SK-N-SH (cell line): ENCODE measurements around the gene PHKG2. TPM values are rescaled to one million over a fixed set of nuclear protein-coding genes. Genes with fewer than 3 reads are reported as not detected.

Experiments used
- CTCF ChIA-PET: fragments of 300-600, 350-600 bp; formaldehyde crosslinking; extraction: SDS; loops from one replicate; lab custom pipeline; 2021; lab: Yijun Ruan, JAX
- POLR2A ChIA-PET: fragments of 350-600 bp; sonication (Branson Sonifier 250); formaldehyde crosslinking; extraction: SDS; loops from one replicate; lab custom pipeline; 2020; ENCODE audit warnings: antibody characterized with exemption, inconsistent platforms; lab: Yijun Ruan, JAX
- DNase-seq: peaks from one replicate; pipeline ENCODE4 v3.0.0; 2012
- H2AFZ ChIP-seq: fragments of 200-600 bp; sonication (generic); 2 replicates; pipeline ENCODE4 v1.8.1; 2016; ENCODE audit warnings: antibody characterized with exemption, mild to moderate bottlenecking, low read depth
- H3F3A ChIP-seq: fragments of 200-600 bp; sonication (generic); replicated peaks from 2 replicates; pipeline ENCODE3; 2016; ENCODE audit warnings: antibody characterized with exemption, mild to moderate bottlenecking; ENCODE audit not compliant: insufficient read depth
- H3K27ac ChIP-seq, 2 experiments: fragments of 200-500 bp in 1 of 2; fragments of 200-600 bp in 1 of 2; sonication (Bioruptor generic) in 1 of 2; sonication (generic), shearing (Covaris generic) in 1 of 2; 2 replicates each; pipeline versions ENCODE4 v1.5.1 to v1.6.1; 2014 to 2016; ENCODE audit warnings: low read depth in 2 of 2, inconsistent platforms in 1 of 2, low read length in 1 of 2, mild to moderate bottlenecking in 1 of 2, mixed read lengths in 1 of 2
- H3K27me3 ChIP-seq: fragments of 200-600 bp; sonication (generic), shearing (Covaris generic); 2 replicates; pipeline ENCODE4 v1.6.1; 2016; ENCODE audit warnings: mixed run types; ENCODE audit not compliant: insufficient read depth
- H3K36me3 ChIP-seq, 2 experiments: fragments of 200-500 bp in 1 of 2; fragments of 200-600 bp in 1 of 2; sonication (Bioruptor generic) in 1 of 2; sonication (generic) in 1 of 2; replicated peaks in 1 of 2; 2 replicates each; pipeline versions ENCODE3 to v1.5.1; 2014 to 2016; ENCODE audit warnings: low read length in 1 of 2, mild to moderate bottlenecking in 1 of 2; ENCODE audit not compliant: insufficient read depth in 2 of 2, control insufficient read depth in 1 of 2
- H3K4me1 ChIP-seq, 2 experiments: fragments of 200-500 bp in 1 of 2; fragments of 200-600 bp in 1 of 2; sonication (Bioruptor generic) in 1 of 2; sonication (generic), shearing (Covaris generic) in 1 of 2; 2 replicates each; pipeline versions ENCODE4 v1.5.1 to v1.6.1; 2014 to 2016; ENCODE audit warnings: low read depth in 1 of 2, low read length in 1 of 2, mixed run types in 1 of 2; ENCODE audit not compliant: insufficient read depth in 2 of 2, control insufficient read depth in 1 of 2
- H3K4me2 ChIP-seq: fragments of 200-600 bp; sonication (generic), shearing (Covaris generic); 2 replicates; pipeline ENCODE4 v1.6.1; 2017; ENCODE audit warnings: mixed run types
- H3K4me3 ChIP-seq, 2 experiments: fragments of 200-500 bp in 1 of 2; fragments of 200-600 bp in 1 of 2; sonication (Bioruptor generic) in 1 of 2; sonication (generic), shearing (Covaris generic) in 1 of 2; 2 replicates each; pipeline versions ENCODE4 v1.5.1 to v1.8.1; 2014 to 2016; ENCODE audit warnings: low read depth in 2 of 2, inconsistent platforms in 1 of 2, low read length in 1 of 2, mild to moderate bottlenecking in 1 of 2, mixed read lengths in 1 of 2, moderate library complexity in 1 of 2
- H3K79me2 ChIP-seq: fragments of 200-600 bp; sonication (generic); 2 replicates; pipeline ENCODE4 v1.8.1; 2017; ENCODE audit warnings: mild to moderate bottlenecking; ENCODE audit not compliant: insufficient read depth
- H3K9ac ChIP-seq: fragments of 200-600 bp; sonication (generic); 2 replicates; pipeline ENCODE4 v1.6.1; 2017; ENCODE audit warnings: mixed run types
- H3K9me2 ChIP-seq: fragments of 200-600 bp; sonication (generic); 2 replicates; pipeline ENCODE4 v1.6.1; 2017; ENCODE audit warnings: mixed run types
- H3K9me3 ChIP-seq: fragments of 200-600 bp; sonication (generic); 2 replicates; pipeline ENCODE4 v1.6.1; 2017; ENCODE audit warnings: mixed run types, mild to moderate bottlenecking, moderate library complexity
- H4K20me1 ChIP-seq: fragments of 200-600 bp; sonication (generic); 2 replicates; pipeline ENCODE4 v1.6.1; 2017; ENCODE audit warnings: mild to moderate bottlenecking, mixed run types; ENCODE audit not compliant: insufficient read depth
- ELF1 ChIP-seq: IDR thresholded peaks from 2 replicates; pipeline ENCODE4 v1.4.0; 2012
- EP300 ChIP-seq, 2 experiments: IDR thresholded peaks; 2 replicates each; pipeline versions ENCODE4 v1.4.0 to v1.6.1; 2012; ENCODE audit warnings: borderline replicate concordance in 1 of 2, low read depth in 1 of 2, low read length in 1 of 2
- FOXJ3 ChIP-seq: sonication (generic); formaldehyde crosslinking; IDR thresholded peaks from 2 replicates; pipeline ENCODE4 v1.5.1; 2020; ENCODE audit warnings: mild to moderate bottlenecking, missing genetic modification reagents
- FOXM1 ChIP-seq: IDR thresholded peaks from 2 replicates; pipeline ENCODE4 v1.4.0; 2012; ENCODE audit warnings: low read depth, mild to moderate bottlenecking
- GATA2 ChIP-seq: sonication (generic); formaldehyde crosslinking; IDR thresholded peaks from 2 replicates; pipeline ENCODE4 v1.5.0; 2020; ENCODE audit warnings: mild to moderate bottlenecking, missing genetic modification reagents
- TEAD4 ChIP-seq: IDR thresholded peaks from 2 replicates; pipeline ENCODE4 v1.4.0; 2012; ENCODE audit warnings: mild to moderate bottlenecking, borderline replicate concordance; ENCODE audit not compliant: insufficient read depth
- YY1 ChIP-seq: IDR thresholded peaks from 2 replicates; pipeline ENCODE4 v1.4.0; 2012; ENCODE audit warnings: low read depth, mild to moderate bottlenecking
- WGBS: methylation state at CpG from one replicate; pipeline ENCODE4 v1.1.6; 2017; ENCODE audit warnings: low lambda C conversion rate; 5-methylcytosine and 5-hydroxymethylcytosine counted together
- polyA plus RNA-seq, 3 experiments: library from polyadenylated mRNA; depleted of rRNA; stranded (reverse); fragments of >200 nt; gene quantifications; 2 replicates each; pipeline ENCODE4 v1.2.3, GENCODE V29; 2012
- TF ChIP-seq, protein P1 (sequence below): fragments of 200-600 bp; sonication (generic); IDR thresholded peaks from 2 replicates; pipeline ENCODE4 v1.6.1; 2017; ENCODE audit warnings: antibody characterized with exemption, mild to moderate bottlenecking, moderate library complexity
- TF ChIP-seq, protein P2 (sequence below): IDR thresholded peaks from 2 replicates; pipeline ENCODE4 v1.6.1; 2012; ENCODE audit warnings: mild to moderate bottlenecking, low read depth, low read length, moderate library complexity
- TF ChIP-seq, protein P3 (sequence below): fragments of 150-350 bp; IDR thresholded peaks from 2 replicates; pipeline ENCODE4 v1.6.1; 2016; ENCODE audit warnings: mild to moderate bottlenecking, low read depth, low read length
- TF ChIP-seq, protein P4 (sequence below): IDR thresholded peaks from 2 replicates; pipeline ENCODE4 v1.4.0; 2012; ENCODE audit warnings: low read depth, borderline replicate concordance
- TF ChIP-seq, protein P5 (sequence below): IDR thresholded peaks from 2 replicates; pipeline ENCODE4; 2012
- TF ChIP-seq, protein P6 (sequence below): IDR thresholded peaks from 2 replicates; pipeline ENCODE4 v1.4.0; 2012; ENCODE audit warnings: low read depth

PHKG2 gene
- polyA plus RNA-seq, 1 of the 3 experiments (the other 2 are of a cell fraction), result 45.8 TPM

DNA sequence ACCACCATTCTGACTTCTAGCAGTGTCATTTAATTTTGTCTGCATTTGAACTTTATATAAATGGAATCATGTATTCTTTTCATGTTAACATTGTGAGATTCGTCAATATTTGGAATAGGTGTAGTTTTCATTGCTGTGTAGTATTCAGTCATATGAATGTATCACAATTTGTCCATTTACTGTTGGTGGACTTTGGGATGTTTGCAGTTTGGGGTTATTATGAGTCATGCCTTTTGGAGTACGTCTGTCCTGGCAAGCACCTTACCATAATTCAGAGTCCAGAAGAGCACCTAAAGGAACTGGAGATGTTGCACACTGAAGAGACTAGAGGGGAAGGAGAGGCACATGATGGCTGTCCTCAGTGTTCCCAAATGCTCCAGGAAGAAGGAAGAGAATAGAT lies 3.1 kb upstream of the PHKG2 start:
- DNase-seq, result no peak
- WGBS, result 70% methylated on average over 2 of the region's 2 CpGs
- CTCF ChIA-PET, result no interaction called here
- Histone ChIP-seq H3K27ac (no peak overlapping the region), H3F3A (peaks cover 34% of the 10 kb centered on the region), H3K9me2 (no peaks in the 10 kb centered on the region), H3K27me3 (no peaks in the 10 kb centered on the region), H3K9ac (no peak overlapping the region), H4K20me1 (0 out of 2 replicates have a peak, but pooled peaks cover 7% of the 10 kb centered on the region), H3K79me2 (peaks cover 13% of the 10 kb centered on the region), H3K9me3 (no peaks in the 10 kb centered on the region), H3K4me3 (no peak overlapping the region), H3K36me3 (peaks cover 9 to 22% of the 10 kb centered on the region in 2 experiments), H2AFZ (no peak overlapping the region), H3K4me2 (no peak overlapping the region), H3K4me1 (peaks cover 15 to 27% of the 10 kb centered on the region in 2 experiments; a peak in 3 of 4 replicates)
- POLR2A ChIA-PET, result no interaction called here
- TF ChIP-seq, protein P1, sequence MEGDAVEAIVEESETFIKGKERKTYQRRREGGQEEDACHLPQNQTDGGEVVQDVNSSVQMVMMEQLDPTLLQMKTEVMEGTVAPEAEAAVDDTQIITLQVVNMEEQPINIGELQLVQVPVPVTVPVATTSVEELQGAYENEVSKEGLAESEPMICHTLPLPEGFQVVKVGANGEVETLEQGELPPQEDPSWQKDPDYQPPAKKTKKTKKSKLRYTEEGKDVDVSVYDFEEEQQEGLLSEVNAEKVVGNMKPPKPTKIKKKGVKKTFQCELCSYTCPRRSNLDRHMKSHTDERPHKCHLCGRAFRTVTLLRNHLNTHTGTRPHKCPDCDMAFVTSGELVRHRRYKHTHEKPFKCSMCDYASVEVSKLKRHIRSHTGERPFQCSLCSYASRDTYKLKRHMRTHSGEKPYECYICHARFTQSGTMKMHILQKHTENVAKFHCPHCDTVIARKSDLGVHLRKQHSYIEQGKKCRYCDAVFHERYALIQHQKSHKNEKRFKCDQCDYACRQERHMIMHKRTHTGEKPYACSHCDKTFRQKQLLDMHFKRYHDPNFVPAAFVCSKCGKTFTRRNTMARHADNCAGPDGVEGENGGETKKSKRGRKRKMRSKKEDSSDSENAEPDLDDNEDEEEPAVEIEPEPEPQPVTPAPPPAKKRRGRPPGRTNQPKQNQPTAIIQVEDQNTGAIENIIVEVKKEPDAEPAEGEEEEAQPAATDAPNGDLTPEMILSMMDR, result no peak
- TF ChIP-seq, protein P2, sequence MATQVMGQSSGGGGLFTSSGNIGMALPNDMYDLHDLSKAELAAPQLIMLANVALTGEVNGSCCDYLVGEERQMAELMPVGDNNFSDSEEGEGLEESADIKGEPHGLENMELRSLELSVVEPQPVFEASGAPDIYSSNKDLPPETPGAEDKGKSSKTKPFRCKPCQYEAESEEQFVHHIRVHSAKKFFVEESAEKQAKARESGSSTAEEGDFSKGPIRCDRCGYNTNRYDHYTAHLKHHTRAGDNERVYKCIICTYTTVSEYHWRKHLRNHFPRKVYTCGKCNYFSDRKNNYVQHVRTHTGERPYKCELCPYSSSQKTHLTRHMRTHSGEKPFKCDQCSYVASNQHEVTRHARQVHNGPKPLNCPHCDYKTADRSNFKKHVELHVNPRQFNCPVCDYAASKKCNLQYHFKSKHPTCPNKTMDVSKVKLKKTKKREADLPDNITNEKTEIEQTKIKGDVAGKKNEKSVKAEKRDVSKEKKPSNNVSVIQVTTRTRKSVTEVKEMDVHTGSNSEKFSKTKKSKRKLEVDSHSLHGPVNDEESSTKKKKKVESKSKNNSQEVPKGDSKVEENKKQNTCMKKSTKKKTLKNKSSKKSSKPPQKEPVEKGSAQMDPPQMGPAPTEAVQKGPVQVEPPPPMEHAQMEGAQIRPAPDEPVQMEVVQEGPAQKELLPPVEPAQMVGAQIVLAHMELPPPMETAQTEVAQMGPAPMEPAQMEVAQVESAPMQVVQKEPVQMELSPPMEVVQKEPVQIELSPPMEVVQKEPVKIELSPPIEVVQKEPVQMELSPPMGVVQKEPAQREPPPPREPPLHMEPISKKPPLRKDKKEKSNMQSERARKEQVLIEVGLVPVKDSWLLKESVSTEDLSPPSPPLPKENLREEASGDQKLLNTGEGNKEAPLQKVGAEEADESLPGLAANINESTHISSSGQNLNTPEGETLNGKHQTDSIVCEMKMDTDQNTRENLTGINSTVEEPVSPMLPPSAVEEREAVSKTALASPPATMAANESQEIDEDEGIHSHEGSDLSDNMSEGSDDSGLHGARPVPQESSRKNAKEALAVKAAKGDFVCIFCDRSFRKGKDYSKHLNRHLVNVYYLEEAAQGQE, result no peak
- TF ChIP-seq, protein P3, sequence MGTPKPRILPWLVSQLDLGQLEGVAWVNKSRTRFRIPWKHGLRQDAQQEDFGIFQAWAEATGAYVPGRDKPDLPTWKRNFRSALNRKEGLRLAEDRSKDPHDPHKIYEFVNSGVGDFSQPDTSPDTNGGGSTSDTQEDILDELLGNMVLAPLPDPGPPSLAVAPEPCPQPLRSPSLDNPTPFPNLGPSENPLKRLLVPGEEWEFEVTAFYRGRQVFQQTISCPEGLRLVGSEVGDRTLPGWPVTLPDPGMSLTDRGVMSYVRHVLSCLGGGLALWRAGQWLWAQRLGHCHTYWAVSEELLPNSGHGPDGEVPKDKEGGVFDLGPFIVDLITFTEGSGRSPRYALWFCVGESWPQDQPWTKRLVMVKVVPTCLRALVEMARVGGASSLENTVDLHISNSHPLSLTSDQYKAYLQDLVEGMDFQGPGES, result no peak
- TF ChIP-seq FOXJ3 (CRISPR knock-in tag) (no peak), GATA2 (no peak), TEAD4 (no peak), ELF1 (no peak), EP300 (IDR thresholded peaks at IDR 0.05; ENCODE audit: borderline replicate concordance in 1 of 2, low read depth in 1 of 2, low read length in 1 of 2) (no peak), YY1 (no peak), FOXM1 (no peak)
- TF ChIP-seq, protein P4, sequence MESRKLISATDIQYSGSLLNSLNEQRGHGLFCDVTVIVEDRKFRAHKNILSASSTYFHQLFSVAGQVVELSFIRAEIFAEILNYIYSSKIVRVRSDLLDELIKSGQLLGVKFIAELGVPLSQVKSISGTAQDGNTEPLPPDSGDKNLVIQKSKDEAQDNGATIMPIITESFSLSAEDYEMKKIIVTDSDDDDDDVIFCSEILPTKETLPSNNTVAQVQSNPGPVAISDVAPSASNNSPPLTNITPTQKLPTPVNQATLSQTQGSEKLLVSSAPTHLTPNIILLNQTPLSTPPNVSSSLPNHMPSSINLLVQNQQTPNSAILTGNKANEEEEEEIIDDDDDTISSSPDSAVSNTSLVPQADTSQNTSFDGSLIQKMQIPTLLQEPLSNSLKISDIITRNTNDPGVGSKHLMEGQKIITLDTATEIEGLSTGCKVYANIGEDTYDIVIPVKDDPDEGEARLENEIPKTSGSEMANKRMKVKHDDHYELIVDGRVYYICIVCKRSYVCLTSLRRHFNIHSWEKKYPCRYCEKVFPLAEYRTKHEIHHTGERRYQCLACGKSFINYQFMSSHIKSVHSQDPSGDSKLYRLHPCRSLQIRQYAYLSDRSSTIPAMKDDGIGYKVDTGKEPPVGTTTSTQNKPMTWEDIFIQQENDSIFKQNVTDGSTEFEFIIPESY, result no peak
- TF ChIP-seq, protein P5, sequence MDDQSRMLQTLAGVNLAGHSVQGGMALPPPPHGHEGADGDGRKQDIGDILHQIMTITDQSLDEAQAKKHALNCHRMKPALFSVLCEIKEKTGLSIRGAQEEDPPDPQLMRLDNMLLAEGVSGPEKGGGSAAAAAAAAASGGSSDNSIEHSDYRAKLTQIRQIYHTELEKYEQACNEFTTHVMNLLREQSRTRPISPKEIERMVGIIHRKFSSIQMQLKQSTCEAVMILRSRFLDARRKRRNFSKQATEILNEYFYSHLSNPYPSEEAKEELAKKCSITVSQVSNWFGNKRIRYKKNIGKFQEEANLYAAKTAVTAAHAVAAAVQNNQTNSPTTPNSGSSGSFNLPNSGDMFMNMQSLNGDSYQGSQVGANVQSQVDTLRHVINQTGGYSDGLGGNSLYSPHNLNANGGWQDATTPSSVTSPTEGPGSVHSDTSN, result no peak
- TF ChIP-seq, protein P6, sequence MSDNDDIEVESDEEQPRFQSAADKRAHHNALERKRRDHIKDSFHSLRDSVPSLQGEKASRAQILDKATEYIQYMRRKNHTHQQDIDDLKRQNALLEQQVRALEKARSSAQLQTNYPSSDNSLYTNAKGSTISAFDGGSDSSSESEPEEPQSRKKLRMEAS, result no peak
